ENCODE measurements around the gene ERCC5. TPM values are rescaled to one million over a fixed set of nuclear protein-coding genes. Genes with fewer than 3 reads are reported as not detected.

ERCC5 gene
- total and polyA plus RNA-seq, 12 donors = 18.1 to 59.5 (median 33.4) TPM

DNA sequence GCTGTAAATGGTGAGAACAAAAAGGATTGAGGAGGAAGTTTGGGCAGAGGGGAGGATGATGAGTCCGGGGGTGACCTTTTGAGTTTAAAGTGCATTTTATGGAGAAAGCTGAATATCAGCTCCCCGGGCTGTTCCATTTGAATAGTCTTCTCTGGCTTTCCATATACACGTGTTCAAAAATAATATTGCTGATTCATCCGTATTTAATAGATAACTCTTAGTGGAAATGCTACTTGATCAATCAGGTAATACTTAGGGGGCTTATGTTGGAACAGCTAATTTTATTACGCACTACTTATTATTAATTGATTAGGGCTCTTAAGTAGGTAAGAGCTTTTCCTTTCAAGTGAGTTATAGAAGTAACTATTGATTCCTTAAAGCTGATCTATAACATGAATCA, 76.4 kb downstream of the ERCC5 start:
- TF ChIP-seq CTCF (IDR thresholded peaks at IDR 0.05) = no peak

More for the DNA sequence above, 76.4 kb downstream of the ERCC5 start:
- Histone ChIP-seq H3K27me3 (peaks cover 0 to 4% (median 0%) of the 10 kb centered on the region in 7 donors), H3K4me3 (no peak overlapping the region), H3K4me1 (no peaks in the 10 kb centered on the region), H3K27ac (no peak overlapping the region), H3K9me3 (peaks cover 0 to 6% (median 0%) of the 10 kb centered on the region in 11 donors), H3K36me3 (no peaks in the 10 kb centered on the region)
- DNase-seq = no peak
- WGBS, 2 donors = 89 to 91% methylated on average over 5 of the region's 5 CpGs
- no peak for ATAC-seq
- intact Hi-C loops (cut with DNase I) = loop anchor here in 1 of 10 donors (10.0 kb wide), 1 partner anchor 223 kb away; no protein-coding TSS in a partner anchor

Other genes starting within 250 kb of the ERCC5 start
- 10 to 100 TPM; 28.5 to 36.8 (median 32.6) TPM for gene TPP2, start 249.0 kb upstream of the ERCC5 start, total RNA-seq
- gene TPP2, start 249.0 kb upstream of the ERCC5 start, polyA plus RNA-seq = 10 to 100 TPM; 13.2 to 19.5 TPM
- not detected for gene METTL21C, start 151.0 kb upstream of the ERCC5 start, total RNA-seq
- gene METTL21C, start 151.0 kb upstream of the ERCC5 start, polyA plus RNA-seq = not detected
- 10 to 100 TPM in 2 of 10 donors, 1 to 10 TPM in 8; 3.9 to 12.3 (median 7.6) TPM for gene TEX30, start 72.2 kb upstream of the ERCC5 start, total RNA-seq
- 10 to 100 TPM; 12.2 to 12.4 TPM for gene TEX30, start 72.2 kb upstream of the ERCC5 start, polyA plus RNA-seq
- 1 to 10 TPM; 1.9 to 3.6 (median 2.8) TPM for gene POGLUT2, start 47.1 kb upstream of the ERCC5 start, total RNA-seq
- 1 to 10 TPM; 2.9 to 5.4 TPM for gene POGLUT2, start 47.1 kb upstream of the ERCC5 start, polyA plus RNA-seq
- 10 to 100 TPM; 21.1 to 37.3 (median 28.3) TPM for gene BIVM, start 46.9 kb upstream of the ERCC5 start, total RNA-seq
- 10 to 100 TPM in 1 of 2 donors, 1 to 10 TPM in 1; 6.7 to 31.4 TPM for gene BIVM, start 46.9 kb upstream of the ERCC5 start, polyA plus RNA-seq
- gene SLC10A2, start 220.4 kb downstream of the ERCC5 start, total RNA-seq = not detected
- not detected for gene SLC10A2, start 220.4 kb downstream of the ERCC5 start, polyA plus RNA-seq